Measurements from ENCODE around the gene ATP5F1D. TPM values are rescaled to one million over a fixed set of nuclear protein-coding genes. Genes with fewer than 3 reads are reported as not detected.
A peak's percentile ranks its signal among the peaks of the same experiment; 100 is the strongest.

ATP5F1D gene
- total and polyA plus RNA-seq, 2 of the 13 experiments (the other 11 are each of a cell fraction or from before 2014, with no cell fraction given): 39.4 to 78.7 TPM

- TF ChIP-seq ARNTL (CRISPR knock-in tag; IDR thresholded peaks at IDR 0.05) (peak; percentile 75; the same call in 1 of the 2 replicates), HOXA3 (CRISPR knock-in tag; IDR thresholded peaks at IDR 0.05) (peak; percentile 73), ZKSCAN8 (CRISPR knock-in tag; IDR thresholded peaks at IDR 0.05; ENCODE audit: borderline replicate concordance) (no peak), ZNF235 (CRISPR knock-in tag; IDR thresholded peaks at IDR 0.05; ENCODE audit: borderline replicate concordance) (peak; percentile 8; the same call in 1 of the 2 replicates), SAFB2 (CRISPR knock-in tag; IDR thresholded peaks at IDR 0.05; ENCODE audit: borderline replicate concordance, low read depth) (no peak), ZSCAN22 (CRISPR knock-in tag; IDR thresholded peaks at IDR 0.05) (peak; percentile 82; the same call in 1 of the 2 replicates), XBP1 (CRISPR knock-in tag; IDR thresholded peaks at IDR 0.05) (no peak), SIX1 (CRISPR knock-in tag; IDR thresholded peaks at IDR 0.05; ENCODE audit: borderline replicate concordance) (no peak), ZNF143 (CRISPR knock-in tag; IDR thresholded peaks at IDR 0.05) (no peak), ZNF773 (CRISPR knock-in tag; IDR thresholded peaks at IDR 0.05; ENCODE audit: borderline replicate concordance) (no peak), CBFB (CRISPR knock-in tag; IDR thresholded peaks at IDR 0.05) (no peak), ZNF788 (CRISPR knock-in tag; IDR thresholded peaks at IDR 0.05; ENCODE audit: borderline replicate concordance) (no peak), TFE3 (CRISPR knock-in tag; IDR thresholded peaks at IDR 0.05) (no peak; the same call in 1 of the 2 replicates), NR2F2 (IDR thresholded peaks at IDR 0.05; ENCODE audit: borderline replicate concordance, low read depth) (no peak), NFRKB (IDR thresholded peaks at IDR 0.05) (no peak), MAZ (IDR thresholded peaks at IDR 0.05; ENCODE audit: borderline replicate concordance, low read depth, low read length) (0 out of 2 replicates have a peak, but pooled peaks have one; percentile 76), MAZ (CRISPR knock-in tag; IDR thresholded peaks at IDR 0.05; ENCODE audit: low read depth) (peak; percentile 79), TSC22D2 (CRISPR knock-in tag; IDR thresholded peaks at IDR 0.05; ENCODE audit: borderline replicate concordance) (no peak), ZNF543 (CRISPR knock-in tag; IDR thresholded peaks at IDR 0.05) (no peak), GATAD2A (CRISPR knock-in tag; IDR thresholded peaks at IDR 0.05) (no peak), ESRRA (CRISPR knock-in tag; IDR thresholded peaks at IDR 0.05; ENCODE audit: low read depth) (no peak), MED1 (CRISPR knock-in tag; IDR thresholded peaks at IDR 0.05) (0 out of 2 replicates have a peak, but pooled peaks have one; percentile 11), MTA1 (CRISPR knock-in tag; IDR thresholded peaks at IDR 0.05; ENCODE audit: borderline replicate concordance) (no peak)
- TF ChIP-seq, protein P1, sequence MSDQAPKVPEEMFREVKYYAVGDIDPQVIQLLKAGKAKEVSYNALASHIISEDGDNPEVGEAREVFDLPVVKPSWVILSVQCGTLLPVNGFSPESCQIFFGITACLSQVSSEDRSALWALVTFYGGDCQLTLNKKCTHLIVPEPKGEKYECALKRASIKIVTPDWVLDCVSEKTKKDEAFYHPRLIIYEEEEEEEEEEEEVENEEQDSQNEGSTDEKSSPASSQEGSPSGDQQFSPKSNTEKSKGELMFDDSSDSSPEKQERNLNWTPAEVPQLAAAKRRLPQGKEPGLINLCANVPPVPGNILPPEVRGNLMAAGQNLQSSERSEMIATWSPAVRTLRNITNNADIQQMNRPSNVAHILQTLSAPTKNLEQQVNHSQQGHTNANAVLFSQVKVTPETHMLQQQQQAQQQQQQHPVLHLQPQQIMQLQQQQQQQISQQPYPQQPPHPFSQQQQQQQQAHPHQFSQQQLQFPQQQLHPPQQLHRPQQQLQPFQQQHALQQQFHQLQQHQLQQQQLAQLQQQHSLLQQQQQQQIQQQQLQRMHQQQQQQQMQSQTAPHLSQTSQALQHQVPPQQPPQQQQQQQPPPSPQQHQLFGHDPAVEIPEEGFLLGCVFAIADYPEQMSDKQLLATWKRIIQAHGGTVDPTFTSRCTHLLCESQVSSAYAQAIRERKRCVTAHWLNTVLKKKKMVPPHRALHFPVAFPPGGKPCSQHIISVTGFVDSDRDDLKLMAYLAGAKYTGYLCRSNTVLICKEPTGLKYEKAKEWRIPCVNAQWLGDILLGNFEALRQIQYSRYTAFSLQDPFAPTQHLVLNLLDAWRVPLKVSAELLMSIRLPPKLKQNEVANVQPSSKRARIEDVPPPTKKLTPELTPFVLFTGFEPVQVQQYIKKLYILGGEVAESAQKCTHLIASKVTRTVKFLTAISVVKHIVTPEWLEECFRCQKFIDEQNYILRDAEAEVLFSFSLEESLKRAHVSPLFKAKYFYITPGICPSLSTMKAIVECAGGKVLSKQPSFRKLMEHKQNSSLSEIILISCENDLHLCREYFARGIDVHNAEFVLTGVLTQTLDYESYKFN (CRISPR knock-in tag; conservative IDR thresholded peaks at IDR 0.05): no peak; the same call in 1 of the 2 replicates
- TF ChIP-seq, protein P2, sequence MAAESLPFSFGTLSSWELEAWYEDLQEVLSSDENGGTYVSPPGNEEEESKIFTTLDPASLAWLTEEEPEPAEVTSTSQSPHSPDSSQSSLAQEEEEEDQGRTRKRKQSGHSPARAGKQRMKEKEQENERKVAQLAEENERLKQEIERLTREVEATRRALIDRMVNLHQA (CRISPR knock-in tag; IDR thresholded peaks at IDR 0.05): no peak
Measured at GRCh38 chr19:1260749-1261537, 19.4 kb downstream of the ATP5F1D start (continued).

All from HepG2 (cell line).